ENCODE results near the gene SLIT3. TPM values are rescaled to one million over a fixed set of nuclear protein-coding genes. Genes with fewer than 3 reads are reported as not detected.
A peak's percentile ranks its signal among the peaks of the same experiment; 100 is the strongest.

The SLIT3 gene
- total and polyA plus RNA-seq, 2 experiments from 2014 or later = 58.4 to 96.7 TPM

DNA sequence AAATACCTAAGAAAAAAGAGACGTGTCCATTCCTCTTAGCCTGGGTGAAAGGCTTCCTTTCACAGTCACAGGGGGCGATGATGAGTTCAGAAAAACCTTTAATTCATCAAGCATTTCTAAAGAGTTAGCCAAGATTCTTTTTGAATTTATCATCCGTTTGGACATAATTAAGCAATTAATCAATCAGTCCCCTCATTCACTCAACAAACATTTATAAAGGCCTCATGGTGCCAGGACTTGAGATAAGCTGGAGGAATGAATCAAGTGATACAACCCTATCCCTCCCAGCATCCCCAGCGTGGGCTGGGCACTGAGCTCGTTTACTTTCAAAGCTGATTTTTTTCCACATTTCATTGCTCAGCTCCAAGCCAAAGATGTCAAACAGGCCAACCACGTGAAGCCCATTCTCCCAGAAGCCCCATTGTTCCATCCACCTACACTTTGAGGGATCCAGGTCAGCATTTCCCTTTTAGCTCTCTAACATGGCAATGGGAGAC is 140.5 kb downstream of the SLIT3 start:
- peaks cover 21% of the 10 kb centered on the region for H3K4me1 ChIP-seq (ENCODE audit: insufficient read depth)
- H3K36me3 ChIP-seq (replicated peaks; ENCODE audit: insufficient read depth, low read depth) = no peaks in the 10 kb centered on the region
- H4K20me1 ChIP-seq (ENCODE audit: insufficient read depth, poor library complexity, severe bottlenecking) = no peaks in the 10 kb centered on the region
- no peak overlapping the region for H3K4me3 ChIP-seq
- H3K4me2 ChIP-seq = peak overlapping the region; percentile 57
- no peaks in the 10 kb centered on the region for H3K9me2 ChIP-seq (replicated peaks; ENCODE audit: insufficient read depth)
- H3K9me3 ChIP-seq (ENCODE audit: low read depth) = peaks cover 13% of the 10 kb centered on the region
- 80% methylated on average over 6 of the region's 6 CpGs for WGBS (ENCODE audit: low lambda C conversion rate, missing lambda C conversion rate)
- H2AFZ ChIP-seq = no peak overlapping the region
- peak overlapping the region; percentile 85 for H3K27ac ChIP-seq
- TF ChIP-seq, protein P1, sequence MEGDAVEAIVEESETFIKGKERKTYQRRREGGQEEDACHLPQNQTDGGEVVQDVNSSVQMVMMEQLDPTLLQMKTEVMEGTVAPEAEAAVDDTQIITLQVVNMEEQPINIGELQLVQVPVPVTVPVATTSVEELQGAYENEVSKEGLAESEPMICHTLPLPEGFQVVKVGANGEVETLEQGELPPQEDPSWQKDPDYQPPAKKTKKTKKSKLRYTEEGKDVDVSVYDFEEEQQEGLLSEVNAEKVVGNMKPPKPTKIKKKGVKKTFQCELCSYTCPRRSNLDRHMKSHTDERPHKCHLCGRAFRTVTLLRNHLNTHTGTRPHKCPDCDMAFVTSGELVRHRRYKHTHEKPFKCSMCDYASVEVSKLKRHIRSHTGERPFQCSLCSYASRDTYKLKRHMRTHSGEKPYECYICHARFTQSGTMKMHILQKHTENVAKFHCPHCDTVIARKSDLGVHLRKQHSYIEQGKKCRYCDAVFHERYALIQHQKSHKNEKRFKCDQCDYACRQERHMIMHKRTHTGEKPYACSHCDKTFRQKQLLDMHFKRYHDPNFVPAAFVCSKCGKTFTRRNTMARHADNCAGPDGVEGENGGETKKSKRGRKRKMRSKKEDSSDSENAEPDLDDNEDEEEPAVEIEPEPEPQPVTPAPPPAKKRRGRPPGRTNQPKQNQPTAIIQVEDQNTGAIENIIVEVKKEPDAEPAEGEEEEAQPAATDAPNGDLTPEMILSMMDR (IDR thresholded peaks at IDR 0.05; ENCODE audit: poor library complexity) = no peak
- TF ChIP-seq EZH2phosphoT487 (IDR thresholded peaks at IDR 0.05; ENCODE audit: low read depth, severe bottlenecking, unreplicated experiment) = no peak
- TF ChIP-seq EZH2 (IDR thresholded peaks at IDR 0.05; ENCODE audit: borderline replicate concordance) = no peak
- no peaks in the 10 kb centered on the region for H3K27me3 ChIP-seq
- peaks cover 25% of the 10 kb centered on the region for H3K79me2 ChIP-seq
- DNase-seq (ENCODE audit: low spot score) = no peak

DNA sequence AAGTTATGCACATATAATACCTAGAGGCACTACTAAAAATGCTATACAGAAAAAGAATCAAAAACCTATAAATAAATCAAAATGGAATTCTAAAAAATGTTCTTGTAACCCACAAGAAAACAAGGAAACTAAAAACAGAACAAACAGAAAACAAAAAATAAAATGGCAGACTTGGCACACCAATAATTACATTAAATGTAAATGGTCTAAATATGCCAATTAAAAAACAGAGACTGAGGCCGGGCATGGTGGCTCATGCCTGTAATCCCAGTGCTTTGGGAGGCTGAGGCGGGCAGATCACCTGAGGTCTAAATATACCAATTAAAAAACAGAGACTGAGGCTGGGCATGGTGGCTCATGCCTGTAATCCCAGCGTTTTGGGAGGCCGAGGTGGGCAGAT is 142.2 kb downstream of the SLIT3 start:
- WGBS (ENCODE audit: low lambda C conversion rate, missing lambda C conversion rate) = 98% methylated on average over 4 of the region's 4 CpGs
- DNase-seq (ENCODE audit: low spot score) = no peak
- H3K4me2 ChIP-seq = no peak overlapping the region
- no peaks in the 10 kb centered on the region for H4K20me1 ChIP-seq (ENCODE audit: insufficient read depth, poor library complexity, severe bottlenecking)
- no peak overlapping the region for H3K27ac ChIP-seq
- H3K79me2 ChIP-seq = peaks cover 35% of the 10 kb centered on the region
- no peaks in the 10 kb centered on the region for H3K9me2 ChIP-seq (replicated peaks; ENCODE audit: insufficient read depth)
- peaks cover 13% of the 10 kb centered on the region for H3K9me3 ChIP-seq (ENCODE audit: low read depth)
- H3K4me1 ChIP-seq (ENCODE audit: insufficient read depth) = peaks cover 14% of the 10 kb centered on the region
- TF ChIP-seq, protein P1 (IDR thresholded peaks at IDR 0.05; ENCODE audit: poor library complexity) = no peak
- TF ChIP-seq EZH2 (IDR thresholded peaks at IDR 0.05; ENCODE audit: borderline replicate concordance) = no peak
- no peak for TF ChIP-seq EZH2phosphoT487 (IDR thresholded peaks at IDR 0.05; ENCODE audit: low read depth, severe bottlenecking, unreplicated experiment)
- H2AFZ ChIP-seq = no peak overlapping the region
- no peak overlapping the region for H3K4me3 ChIP-seq
- no peaks in the 10 kb centered on the region for H3K27me3 ChIP-seq
- H3K36me3 ChIP-seq (replicated peaks; ENCODE audit: insufficient read depth, low read depth) = no peaks in the 10 kb centered on the region

DNA sequence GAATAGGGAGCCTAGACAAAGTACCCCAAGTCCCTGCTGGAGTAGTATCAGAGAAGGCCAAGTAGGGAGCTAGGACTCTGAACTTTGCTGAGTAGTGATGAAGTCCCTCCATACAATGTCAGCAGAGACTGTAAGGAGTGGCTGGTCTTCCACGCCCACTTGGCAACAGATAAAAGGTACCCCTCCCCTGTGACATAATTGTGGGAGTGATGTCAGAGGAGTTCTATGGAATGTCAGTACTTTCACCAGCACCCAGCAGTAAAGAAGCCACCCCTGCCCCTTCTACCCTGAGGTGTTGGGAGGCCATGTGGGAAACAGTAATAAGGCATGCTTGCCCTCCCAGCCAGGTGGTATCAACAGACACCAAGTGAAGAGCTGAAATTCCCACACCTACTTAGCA is 143.9 kb downstream of the SLIT3 start:
- peaks cover 31% of the 10 kb centered on the region for H3K79me2 ChIP-seq
- no peaks in the 10 kb centered on the region for H3K27me3 ChIP-seq
- H3K9me2 ChIP-seq (replicated peaks; ENCODE audit: insufficient read depth) = no peaks in the 10 kb centered on the region
- H3K27ac ChIP-seq = peak overlapping the region; percentile 47
- peak; percentile 58 for DNase-seq (ENCODE audit: low spot score)
- H3K4me2 ChIP-seq = no peak overlapping the region
- H2AFZ ChIP-seq = no peak overlapping the region
- H3K4me3 ChIP-seq = no peak overlapping the region
- WGBS (ENCODE audit: low lambda C conversion rate, missing lambda C conversion rate) = 83% methylated on average over 1 of the region's 1 CpG
- no peaks in the 10 kb centered on the region for H3K36me3 ChIP-seq (replicated peaks; ENCODE audit: insufficient read depth, low read depth)
- H3K9me3 ChIP-seq (ENCODE audit: low read depth) = peaks cover 13% of the 10 kb centered on the region
- peaks cover 29% of the 10 kb centered on the region for H3K4me1 ChIP-seq (ENCODE audit: insufficient read depth)
- no peaks in the 10 kb centered on the region for H4K20me1 ChIP-seq (ENCODE audit: insufficient read depth, poor library complexity, severe bottlenecking)
- TF ChIP-seq EZH2phosphoT487 (IDR thresholded peaks at IDR 0.05; ENCODE audit: low read depth, severe bottlenecking, unreplicated experiment) = no peak
- TF ChIP-seq, protein P1 (IDR thresholded peaks at IDR 0.05; ENCODE audit: poor library complexity) = no peak

DNA sequence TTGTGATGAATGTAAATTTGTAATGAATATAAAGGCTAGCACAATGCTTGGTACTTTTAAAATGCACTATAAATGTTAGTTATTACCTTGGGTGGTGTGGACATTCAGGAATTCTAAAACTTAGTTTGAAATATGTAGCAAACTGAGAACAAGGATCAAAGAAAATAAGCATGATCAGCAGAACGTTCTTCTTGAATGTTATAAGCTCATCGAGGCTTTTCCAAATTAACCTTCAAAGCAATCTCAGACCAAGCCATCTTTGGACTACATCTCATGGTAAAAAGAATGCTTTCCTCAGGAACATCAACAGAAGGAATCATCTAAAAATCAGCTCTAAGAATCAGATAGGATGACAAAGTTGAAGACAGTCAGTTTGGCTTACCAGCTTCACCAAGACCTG is 146.3 kb downstream of the SLIT3 start:
- H3K36me3 ChIP-seq (replicated peaks; ENCODE audit: insufficient read depth, low read depth) = no peaks in the 10 kb centered on the region
- no peaks in the 10 kb centered on the region for H3K9me2 ChIP-seq (replicated peaks; ENCODE audit: insufficient read depth)
- H3K4me3 ChIP-seq = no peak overlapping the region
- peaks cover 30% of the 10 kb centered on the region for H3K79me2 ChIP-seq
- no peak overlapping the region for H3K4me2 ChIP-seq
- H2AFZ ChIP-seq = no peak overlapping the region
- no peaks in the 10 kb centered on the region for H3K27me3 ChIP-seq
- H3K9me3 ChIP-seq (ENCODE audit: low read depth) = peaks cover 13% of the 10 kb centered on the region
- no peak for DNase-seq (ENCODE audit: low spot score)
- H4K20me1 ChIP-seq (ENCODE audit: insufficient read depth, poor library complexity, severe bottlenecking) = no peaks in the 10 kb centered on the region
- TF ChIP-seq, protein P1 (IDR thresholded peaks at IDR 0.05; ENCODE audit: poor library complexity) = no peak
- no peak for TF ChIP-seq EZH2 (IDR thresholded peaks at IDR 0.05; ENCODE audit: borderline replicate concordance)
- no peak for TF ChIP-seq EZH2phosphoT487 (IDR thresholded peaks at IDR 0.05; ENCODE audit: low read depth, severe bottlenecking, unreplicated experiment)
- H3K27ac ChIP-seq = no peak overlapping the region
- 81% methylated on average over 2 of the region's 2 CpGs for WGBS (ENCODE audit: low lambda C conversion rate, missing lambda C conversion rate)
- H3K4me1 ChIP-seq (ENCODE audit: insufficient read depth) = peaks cover 23% of the 10 kb centered on the region
